COLO668 (cell line): ENCODE results near the gene SLC25A10.

Source experiments
- DNase-seq: peaks from one replicate; lab custom pipeline; 2025; ENCODE audit not compliant: unreplicated experiment; lab: John Stamatoyannopoulos, UW

SLC25A10 gene

DNA sequence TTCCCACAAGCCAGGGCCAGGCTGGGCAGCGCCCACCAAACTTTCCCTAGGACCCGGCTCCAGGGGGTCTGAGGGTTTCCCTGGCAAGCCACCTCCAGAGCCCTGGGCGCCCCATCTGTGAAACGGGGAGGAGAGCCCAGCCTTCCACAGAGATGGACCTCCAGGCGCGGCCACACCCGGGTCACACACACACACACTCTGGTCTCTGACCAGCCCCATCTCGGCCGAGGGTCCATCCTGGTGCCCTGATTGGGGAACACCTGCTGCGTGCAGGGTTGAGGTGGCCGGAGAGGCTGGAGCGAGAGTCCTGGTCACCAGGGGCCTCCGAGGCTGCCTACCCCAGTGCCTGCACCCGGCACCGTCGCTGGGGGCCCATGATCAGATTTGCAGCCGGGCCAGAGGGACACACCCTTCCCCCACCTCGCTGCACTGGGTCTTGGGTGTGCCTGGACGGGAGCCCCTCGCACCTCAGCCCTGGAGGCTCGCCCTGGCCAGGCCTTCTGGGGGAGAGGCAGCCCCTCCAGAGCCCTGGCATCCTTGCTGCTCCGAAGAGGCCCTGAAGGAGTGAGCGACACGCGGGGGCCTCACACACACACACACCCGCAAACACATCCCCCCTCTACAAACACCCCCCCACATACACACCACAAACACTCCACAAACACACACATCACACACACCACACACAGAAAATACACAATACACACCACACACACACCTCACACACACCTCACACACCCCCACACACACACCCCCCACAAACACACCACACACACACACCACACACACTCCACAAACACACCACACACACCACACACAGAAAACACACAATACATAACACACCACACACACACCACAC lies 29.7 kb downstream of the SLC25A10 start:
- DNase-seq: peak; percentile 10
